B cell (primary cell): ENCODE measurements around the gene XPNPEP2. TPM values are rescaled to one million over a fixed set of nuclear protein-coding genes. Genes with fewer than 3 reads are reported as not detected.

Experiments
- ATAC-seq: fragments of 200-7000 bp; cut with Tn5 transposase; one replicate; pipeline ENCODE4 v1.10.0; 2021; ENCODE audit warnings: low read depth, mild to moderate bottlenecking, moderate number of reproducible peaks, moderate library complexity
- CTCF ChIA-PET: fragments of 350-600 bp; sonication (Branson Sonifier 250); formaldehyde crosslinking; loops from one replicate; lab custom pipeline; 2021; ENCODE audit warnings: antibody characterized with exemption, inconsistent platforms; lab: Charles Lee
- POLR2A ChIA-PET: fragments of 350-600 bp; sonication (Branson Sonifier 250); formaldehyde crosslinking; loops from one replicate; lab custom pipeline; 2021; ENCODE audit warnings: antibody characterized with exemption; lab: Charles Lee
- DNase-seq: peaks from one replicate; pipeline ENCODE4 v3.0.0; 2013
- H2AFZ ChIP-seq: 2 replicates; pipeline ENCODE4 v1.6.1; 2012; ENCODE audit warnings: mild to moderate bottlenecking, low read depth, low read length; ENCODE audit not compliant: insufficient read depth, poor library complexity, severe bottlenecking
- H3K27ac ChIP-seq, 2 donors: 1 replicate in 1 of 2; 2 replicates in 1 of 2; pipeline ENCODE4 v1.5.1; 2012 to 2013; ENCODE audit warnings: low read length in 2 of 2, mild to moderate bottlenecking in 2 of 2, moderate library complexity in 1 of 2
- H3K27me3 ChIP-seq, 4 experiments: fragments of 200-600 bp in 1 of 4; sonication (generic) in 1 of 4; replicated peaks in 1 of 4; 1 replicate in 2 of 4; 2 replicates in 2 of 4; pipeline versions ENCODE4 v1.6.1 to v1.7.0; 2013 to 2016; ENCODE audit warnings: low read length in 3 of 4, mild to moderate bottlenecking in 2 of 4, mixed read lengths in 1 of 4, moderate library complexity in 1 of 4; ENCODE audit not compliant: insufficient read depth in 4 of 4, control insufficient read depth in 3 of 4; ENCODE audit errors: control extremely low read depth in 1 of 4
- H3K36me3 ChIP-seq, 2 experiments: replicated peaks in 1 of 2; 1 replicate in 1 of 2; 2 replicates in 1 of 2; pipeline versions ENCODE4 v1.6.1 to v1.7.1; 2013; ENCODE audit warnings: low read length in 1 of 2; ENCODE audit not compliant: insufficient read depth in 2 of 2, control insufficient read depth in 1 of 2; ENCODE audit errors: control extremely low read depth in 1 of 2, extremely low read depth in 1 of 2
- H3K4me1 ChIP-seq, 2 donors: fragments of 200-600 bp in 1 of 2; sonication (generic) in 1 of 2; 1 replicate in 1 of 2; 2 replicates in 1 of 2; pipeline versions ENCODE4 v1.5.1 to v1.6.1; 2013 to 2017; ENCODE audit warnings: low read length in 2 of 2; ENCODE audit not compliant: control insufficient read depth in 2 of 2, insufficient read depth in 2 of 2
- H3K4me2 ChIP-seq: replicated peaks from 2 replicates; pipeline ENCODE3; 2012; ENCODE audit warnings: mild to moderate bottlenecking, low read depth, low read length; ENCODE audit not compliant: poor library complexity, severe bottlenecking
- H3K4me3 ChIP-seq, 5 experiments: fragments of 200-600 bp in 1 of 5; sonication (generic) in 1 of 5; 1 replicate in 3 of 5; 2 replicates in 2 of 5; pipeline versions ENCODE4 v1.5.1 to v1.7.0; 2011 to 2016; ENCODE audit warnings: low read length in 4 of 5, mild to moderate bottlenecking in 4 of 5, low read depth in 2 of 5, control low read depth in 1 of 5, moderate library complexity in 1 of 5; ENCODE audit not compliant: insufficient read depth in 1 of 5; ENCODE audit errors: control extremely low read depth in 1 of 5, extremely low read depth in 1 of 5
- H3K79me2 ChIP-seq: fragments of 200-600 bp; sonication (generic); one replicate; pipeline ENCODE4 v1.6.0; 2016; ENCODE audit warnings: low read length; ENCODE audit not compliant: control insufficient read depth, insufficient read depth
- H3K9ac ChIP-seq: fragments of 200-600 bp; sonication (generic); 2 replicates; pipeline ENCODE4 v1.6.1; 2017; ENCODE audit warnings: mild to moderate bottlenecking, low read length, moderate library complexity
- H3K9me3 ChIP-seq, 3 donors: one replicate each; pipeline versions ENCODE4 v1.6.1 to v1.7.1; 2013; ENCODE audit warnings: low read length in 2 of 3; ENCODE audit not compliant: control insufficient read depth in 2 of 3, insufficient read depth in 1 of 3; ENCODE audit errors: control extremely low read depth in 1 of 3
- H4K20me1 ChIP-seq: 2 replicates; pipeline ENCODE4 v1.6.0; 2012; ENCODE audit warnings: mild to moderate bottlenecking, low read length; ENCODE audit not compliant: insufficient read depth, control insufficient read depth, poor library complexity, severe bottlenecking
- H3K27ac Mint-ChIP-seq: one replicate; pipeline ENCODE4 v1.8.0; 2021; ENCODE audit warnings: mixed read lengths
- H3K27me3 Mint-ChIP-seq: one replicate; pipeline ENCODE4 v1.8.0; 2021; ENCODE audit warnings: mixed read lengths
- H3K4me1 Mint-ChIP-seq: one replicate; pipeline ENCODE4 v1.8.0; 2021; ENCODE audit warnings: mixed read lengths
- H3K4me3 Mint-ChIP-seq: one replicate; pipeline ENCODE4 v1.8.0; 2021; ENCODE audit warnings: mixed read lengths
- H3K9me3 Mint-ChIP-seq: one replicate; pipeline ENCODE4 v1.8.0; 2022; ENCODE audit warnings: mixed read lengths; ENCODE audit not compliant: insufficient read depth
- CTCF ChIP-seq: fragments of 200-600 bp; IDR thresholded peaks from one replicate; pipeline ENCODE4 v1.8.0; 2022; ENCODE audit warnings: antibody characterized with exemption, mild to moderate bottlenecking
- EZH2 ChIP-seq: IDR thresholded peaks from 2 replicates; pipeline ENCODE4 v1.6.1; 2012; ENCODE audit warnings: borderline replicate concordance, low read depth, mild to moderate bottlenecking, moderate library complexity, low read length; ENCODE audit not compliant: insufficient read depth, poor library complexity, severe bottlenecking
- WGBS: methylation state at CpG from one replicate; pipeline ENCODE4 v1.1.5; 2013; ENCODE audit warnings: missing lambda C conversion rate; ENCODE audit not compliant: insufficient coverage; 5-methylcytosine and 5-hydroxymethylcytosine counted together
- intact Hi-C: fragments of 100-400 bp; cut with micrococcal nuclease; formaldehyde crosslinking; loops from one replicate; pipeline ENCODE4 v1.10.0; 2022
- polyA plus RNA-seq: library from polyadenylated mRNA; depleted of rRNA; stranded (reverse); fragments of >200 nt; gene quantifications from 2 replicates; pipeline ENCODE4 v1.2.3, GENCODE V29; 2012
- total RNA-seq, 2 donors: library from RNA; stranded (reverse); fragments of 120-200 nt in 1 of 2; gene quantifications; 1 replicate in 1 of 2; 2 replicates in 1 of 2; pipeline versions ENCODE4 v1.2.3 to v1.2.4, GENCODE V29; 2013 to 2022

Gene XPNPEP2
- total and polyA plus RNA-seq, 2 donors (not counting 1 experiment from before 2014, with no cell fraction given), result 0.31 TPM; not detected in 1

- 49% methylated on average over 2 of the region's 4 CpGs for WGBS
- no peaks in the 10 kb centered on the region for H3K9me3 ChIP-seq
- TF ChIP-seq EZH2 (no peak), CTCF (no peak)
- no peak overlapping the region for H3K27ac ChIP-seq
- H3K27me3 ChIP-seq, result no peaks in the 10 kb centered on the region
- Mint-ChIP-seq H3K27ac (no peak overlapping the region), H3K27me3 (no peaks in the 10 kb centered on the region), H3K4me1 (peaks cover 7% of the 10 kb centered on the region), H3K4me3 (no peak overlapping the region), H3K9me3 (no peaks in the 10 kb centered on the region)
- no peak for DNase-seq
- ChIA-PET CTCF (interaction anchor here (1.0 kb wide), 1 partner anchor 84 kb away, joined by 3 read pairs; no protein-coding TSS in a partner anchor), POLR2A (no interaction called here)
- intact Hi-C loops, result no loop called here
- H3K4me1 ChIP-seq, result no peaks in the 10 kb centered on the region
- no peaks in the 10 kb centered on the region for H4K20me1 ChIP-seq
- no peak overlapping the region for H3K4me3 ChIP-seq
- no peaks in the 10 kb centered on the region for H3K36me3 ChIP-seq
- no peak overlapping the region for H3K9ac ChIP-seq
- H3K79me2 ChIP-seq, result no peaks in the 10 kb centered on the region
- no peak overlapping the region for H2AFZ ChIP-seq
- H3K4me2 ChIP-seq, result no peak overlapping the region
- no peak for ATAC-seq
Observed at GRCh38 chrX:129721870-129722269, 16.9 kb upstream of the XPNPEP2 start.

GRCh38 chrX:129723511-129723910 lies 15.3 kb upstream of the XPNPEP2 start:
- H2AFZ ChIP-seq, result no peak overlapping the region
- no peak overlapping the region for H3K27ac ChIP-seq
- Mint-ChIP-seq H3K9me3 (no peaks in the 10 kb centered on the region), H3K27me3 (no peaks in the 10 kb centered on the region), H3K27ac (no peak overlapping the region), H3K4me3 (no peak overlapping the region), H3K4me1 (peaks cover 7% of the 10 kb centered on the region)
- H4K20me1 ChIP-seq, result no peaks in the 10 kb centered on the region
- H3K36me3 ChIP-seq, result no peaks in the 10 kb centered on the region
- ChIA-PET CTCF (interaction anchor here (0.7 kb wide), 1 partner anchor 179 kb away, joined by 3 read pairs; no protein-coding TSS in a partner anchor), POLR2A (no interaction called here)
- TF ChIP-seq EZH2 (no peak), CTCF (no peak)
- no peak for ATAC-seq
- no peak overlapping the region for H3K4me2 ChIP-seq
- H3K79me2 ChIP-seq, result no peaks in the 10 kb centered on the region
- WGBS, result no CpG with 5 or more reads among the region's 4 CpGs
- intact Hi-C loops, result no loop called here
- no peak overlapping the region for H3K4me3 ChIP-seq
- H3K9me3 ChIP-seq, result no peaks in the 10 kb centered on the region
- DNase-seq, result no peak
- H3K4me1 ChIP-seq, result no peaks in the 10 kb centered on the region
- H3K9ac ChIP-seq, result no peak overlapping the region
- H3K27me3 ChIP-seq, result no peaks in the 10 kb centered on the region
